Measurements from ENCODE around the gene SLC25A6. TPM values are rescaled to one million over a fixed set of nuclear protein-coding genes. Genes with fewer than 3 reads are reported as not detected.
A peak's percentile ranks its signal among the peaks of the same experiment; 100 is the strongest.

SLC25A6 gene
- 394 and 402 TPM in 2 replicates for total RNA-seq
- long read RNA-seq, transcript SLC25A6-201 (4 exons, 2,062 nt), result major isoform, 800 of 832 reads
- long read RNA-seq, partial matches to known transcripts, result 18 of 832 reads
- long read RNA-seq, other reads (novel, unspliced or antisense), result 14 of 832 reads

DNA sequence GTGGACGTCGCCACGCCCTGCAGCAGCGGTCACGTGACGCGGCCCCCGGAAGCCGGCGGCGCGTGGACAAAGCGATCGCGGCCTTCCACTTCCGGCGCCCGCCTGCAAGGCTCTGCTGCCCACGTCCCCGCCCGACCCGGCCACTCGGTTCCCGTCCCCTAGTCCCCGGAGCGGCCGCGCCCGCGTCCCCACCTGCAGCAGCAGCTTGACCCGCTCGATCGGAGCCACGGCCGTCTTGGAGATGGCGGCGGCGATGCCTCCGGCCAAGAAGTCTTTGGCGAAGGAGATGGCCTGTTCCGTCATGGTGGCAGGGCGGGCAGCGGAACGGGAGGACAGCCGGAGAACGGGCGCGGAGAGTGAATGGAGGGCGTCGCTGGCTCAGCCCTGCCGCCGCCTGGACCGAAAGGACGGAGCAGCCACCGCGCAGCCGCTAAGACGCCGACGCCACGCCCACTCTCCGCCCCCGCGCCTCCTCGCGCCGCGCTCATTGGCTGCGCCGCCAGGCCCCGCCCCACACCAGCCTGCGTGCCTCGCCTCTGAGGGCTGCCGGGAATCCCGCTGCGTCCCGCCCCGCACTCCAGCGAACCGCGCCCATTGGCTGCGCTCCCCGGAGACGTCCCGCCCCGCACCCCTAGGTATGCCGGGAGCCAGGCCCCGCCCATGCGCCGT, at the start of gene SLC25A6:
SLC25A6 (minus strand) TSS at position 407 of the 669 bp plus-strand sequence; CDS start at position 303, 104 bp downstream.
- DNase-seq (ENCODE audit: extremely low spot score, unreplicated experiment), result peak; percentile 100
- no peaks in the 10 kb centered on the region for H3K27me3 Mint-ChIP-seq (ENCODE audit: unreplicated experiment)
- peak within 1 kb of the TSS; percentile 92 for H3K27ac Mint-ChIP-seq (ENCODE audit: unreplicated experiment)
- H3K4me3 Mint-ChIP-seq (ENCODE audit: unreplicated experiment), result peak within 1 kb of the TSS; percentile 91
- TF ChIP-seq, protein P1, sequence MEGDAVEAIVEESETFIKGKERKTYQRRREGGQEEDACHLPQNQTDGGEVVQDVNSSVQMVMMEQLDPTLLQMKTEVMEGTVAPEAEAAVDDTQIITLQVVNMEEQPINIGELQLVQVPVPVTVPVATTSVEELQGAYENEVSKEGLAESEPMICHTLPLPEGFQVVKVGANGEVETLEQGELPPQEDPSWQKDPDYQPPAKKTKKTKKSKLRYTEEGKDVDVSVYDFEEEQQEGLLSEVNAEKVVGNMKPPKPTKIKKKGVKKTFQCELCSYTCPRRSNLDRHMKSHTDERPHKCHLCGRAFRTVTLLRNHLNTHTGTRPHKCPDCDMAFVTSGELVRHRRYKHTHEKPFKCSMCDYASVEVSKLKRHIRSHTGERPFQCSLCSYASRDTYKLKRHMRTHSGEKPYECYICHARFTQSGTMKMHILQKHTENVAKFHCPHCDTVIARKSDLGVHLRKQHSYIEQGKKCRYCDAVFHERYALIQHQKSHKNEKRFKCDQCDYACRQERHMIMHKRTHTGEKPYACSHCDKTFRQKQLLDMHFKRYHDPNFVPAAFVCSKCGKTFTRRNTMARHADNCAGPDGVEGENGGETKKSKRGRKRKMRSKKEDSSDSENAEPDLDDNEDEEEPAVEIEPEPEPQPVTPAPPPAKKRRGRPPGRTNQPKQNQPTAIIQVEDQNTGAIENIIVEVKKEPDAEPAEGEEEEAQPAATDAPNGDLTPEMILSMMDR (IDR thresholded peaks at IDR 0.05), result no peak
- H3K36me3 Mint-ChIP-seq (ENCODE audit: unreplicated experiment), result peaks cover 25% of the 10 kb centered on the region
- H3K9me3 Mint-ChIP-seq (ENCODE audit: unreplicated experiment), result no peaks in the 10 kb centered on the region
- peaks cover 45% of the 10 kb centered on the region for H3K4me1 Mint-ChIP-seq (ENCODE audit: unreplicated experiment)

DNA sequence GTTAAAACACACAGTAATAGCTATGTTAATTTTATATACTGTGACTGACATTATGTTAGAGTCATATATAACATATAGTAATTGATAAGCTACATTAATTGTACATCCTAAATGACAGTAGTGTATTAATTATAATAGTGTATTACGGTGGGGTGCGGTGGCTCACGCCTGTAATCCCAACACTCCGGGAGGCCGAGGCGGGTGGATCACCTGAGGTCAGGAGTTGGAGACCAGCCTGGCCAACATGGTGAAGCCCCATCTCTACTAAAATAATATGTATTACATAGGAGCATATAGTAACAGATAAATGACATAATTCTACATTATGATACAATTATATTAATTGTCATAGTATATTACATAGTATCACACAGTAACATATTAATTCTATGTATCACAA, 48.6 kb upstream of the SLC25A6 start:
- H3K36me3 Mint-ChIP-seq (ENCODE audit: unreplicated experiment), result peaks cover 24% of the 10 kb centered on the region
- H3K27ac Mint-ChIP-seq (ENCODE audit: unreplicated experiment), result no peak overlapping the region
- no peaks in the 10 kb centered on the region for H3K27me3 Mint-ChIP-seq (ENCODE audit: unreplicated experiment)
- no peaks in the 10 kb centered on the region for H3K4me1 Mint-ChIP-seq (ENCODE audit: unreplicated experiment)
- peak; percentile 76 for DNase-seq (ENCODE audit: extremely low spot score, unreplicated experiment)
- H3K9me3 Mint-ChIP-seq (ENCODE audit: unreplicated experiment), result peaks cover 7% of the 10 kb centered on the region
- H3K4me3 Mint-ChIP-seq (ENCODE audit: unreplicated experiment), result no peak overlapping the region
- TF ChIP-seq, protein P1 (IDR thresholded peaks at IDR 0.05), result no peak

DNA sequence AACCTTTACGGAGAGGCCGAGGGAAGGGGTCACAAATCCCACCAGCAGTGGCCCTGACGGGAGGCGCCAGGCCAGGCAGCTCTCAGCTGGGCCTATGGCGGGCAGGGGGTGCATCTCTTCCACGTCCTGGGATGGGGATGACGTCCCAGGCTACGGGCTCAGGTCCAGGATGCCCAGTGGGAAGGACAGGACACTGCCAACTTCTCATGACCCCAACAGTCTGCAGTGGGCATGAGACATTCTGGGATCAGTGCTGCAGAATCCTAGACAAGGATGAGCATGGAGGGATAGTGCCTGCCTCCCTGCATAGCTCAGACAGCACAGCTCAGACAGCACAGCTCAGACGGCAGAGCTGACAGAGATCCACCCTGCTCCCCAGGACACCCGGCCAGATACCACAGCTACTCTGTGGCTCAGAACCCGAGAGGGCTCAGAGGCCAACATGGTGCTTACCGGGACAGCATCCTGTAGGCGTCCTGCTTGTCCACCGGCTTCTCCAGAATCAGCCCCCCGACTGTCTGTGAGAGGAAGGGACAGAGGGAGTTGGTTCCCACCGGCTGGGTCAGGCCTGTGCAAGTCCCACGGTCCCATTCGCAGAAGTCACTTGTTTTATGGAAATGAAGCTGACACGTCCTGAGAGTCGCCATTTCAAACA, 43.5 kb upstream of the SLC25A6 start:
- Mint-ChIP-seq H3K27me3 (ENCODE audit: unreplicated experiment) (no peaks in the 10 kb centered on the region), H3K27ac (ENCODE audit: unreplicated experiment) (no peak overlapping the region), H3K4me1 (ENCODE audit: unreplicated experiment) (no peaks in the 10 kb centered on the region), H3K36me3 (ENCODE audit: unreplicated experiment) (peaks cover 14% of the 10 kb centered on the region), H3K4me3 (ENCODE audit: unreplicated experiment) (no peak overlapping the region), H3K9me3 (ENCODE audit: unreplicated experiment) (no peaks in the 10 kb centered on the region)
- no peak for DNase-seq (ENCODE audit: extremely low spot score, unreplicated experiment)
- TF ChIP-seq, protein P1 (IDR thresholded peaks at IDR 0.05), result no peak

DNA sequence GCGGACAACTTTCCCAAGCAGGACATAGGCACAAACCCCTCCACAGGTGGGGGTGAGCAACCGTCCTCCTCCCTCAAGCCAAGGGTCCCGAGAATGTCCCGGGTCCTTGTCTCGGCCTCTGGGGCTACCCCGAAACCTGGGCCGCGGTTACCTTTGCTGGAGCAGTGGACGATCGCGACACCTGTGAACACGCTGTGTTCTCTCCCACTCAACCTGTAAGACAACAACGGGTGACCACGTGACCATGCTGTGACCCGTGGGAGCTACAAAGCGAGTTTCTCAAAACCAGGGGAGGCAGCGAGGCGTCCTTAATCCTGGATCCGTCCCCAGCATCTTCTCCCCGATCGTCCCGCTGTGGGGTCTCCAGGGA, 42.9 kb upstream of the SLC25A6 start:
- H3K4me1 Mint-ChIP-seq (ENCODE audit: unreplicated experiment), result no peaks in the 10 kb centered on the region
- no peak overlapping the region for H3K27ac Mint-ChIP-seq (ENCODE audit: unreplicated experiment)
- H3K27me3 Mint-ChIP-seq (ENCODE audit: unreplicated experiment), result no peaks in the 10 kb centered on the region
- H3K36me3 Mint-ChIP-seq (ENCODE audit: unreplicated experiment), result peaks cover 14% of the 10 kb centered on the region
- TF ChIP-seq, protein P1 (IDR thresholded peaks at IDR 0.05), result no peak
- H3K9me3 Mint-ChIP-seq (ENCODE audit: unreplicated experiment), result no peaks in the 10 kb centered on the region
- DNase-seq (ENCODE audit: extremely low spot score, unreplicated experiment), result no peak
- no peak overlapping the region for H3K4me3 Mint-ChIP-seq (ENCODE audit: unreplicated experiment)

DNA sequence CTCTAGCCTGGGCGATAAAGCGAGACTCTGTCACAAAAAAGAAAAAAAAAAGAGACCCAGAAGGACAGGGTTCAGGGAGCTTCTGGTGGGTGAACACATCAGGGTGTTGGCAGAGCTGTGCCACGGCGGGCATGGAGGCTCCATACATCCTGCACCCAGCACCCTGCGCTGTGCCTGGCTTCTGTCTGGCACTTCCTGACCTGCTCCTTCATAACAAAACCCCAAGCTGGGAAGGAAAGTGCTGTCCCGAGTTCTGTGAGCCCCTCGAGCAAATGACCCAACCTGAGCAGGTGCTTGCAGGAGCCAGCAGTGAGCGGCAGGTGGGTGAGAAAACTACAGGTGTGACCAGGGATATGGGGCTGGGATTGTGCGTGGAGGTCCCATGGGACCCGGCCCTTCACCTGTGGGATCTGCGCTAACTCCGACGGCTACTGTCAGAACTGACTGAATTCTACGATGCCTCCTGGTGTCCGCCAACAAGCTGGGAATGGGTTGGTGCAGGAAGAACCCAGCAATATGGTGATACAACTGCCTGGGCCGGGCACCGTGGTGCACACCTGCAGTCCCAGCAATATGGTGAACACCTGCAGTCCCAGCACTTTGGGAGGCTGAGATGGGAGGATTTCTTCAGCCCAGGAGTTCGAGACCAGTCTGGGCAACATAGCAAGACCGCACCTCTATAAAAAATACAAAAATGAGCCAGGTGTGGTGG, 41.9 kb upstream of the SLC25A6 start:
- no peaks in the 10 kb centered on the region for H3K27me3 Mint-ChIP-seq (ENCODE audit: unreplicated experiment)
- H3K9me3 Mint-ChIP-seq (ENCODE audit: unreplicated experiment), result no peaks in the 10 kb centered on the region
- TF ChIP-seq, protein P1 (IDR thresholded peaks at IDR 0.05), result no peak
- DNase-seq (ENCODE audit: extremely low spot score, unreplicated experiment), result no peak
- H3K4me3 Mint-ChIP-seq (ENCODE audit: unreplicated experiment), result no peak overlapping the region
- H3K4me1 Mint-ChIP-seq (ENCODE audit: unreplicated experiment), result no peaks in the 10 kb centered on the region
- no peak overlapping the region for H3K27ac Mint-ChIP-seq (ENCODE audit: unreplicated experiment)
- H3K36me3 Mint-ChIP-seq (ENCODE audit: unreplicated experiment), result peaks cover 14% of the 10 kb centered on the region

Data from osteocyte (in vitro differentiated cells).